ENCODE measurements around the gene EXOC4. TPM values are rescaled to one million over a fixed set of nuclear protein-coding genes. Genes with fewer than 3 reads are reported as not detected.

Gene EXOC4
- total and polyA plus RNA-seq, 12 donors = 7.5 to 41.7 (median 34.6) TPM

DNA sequence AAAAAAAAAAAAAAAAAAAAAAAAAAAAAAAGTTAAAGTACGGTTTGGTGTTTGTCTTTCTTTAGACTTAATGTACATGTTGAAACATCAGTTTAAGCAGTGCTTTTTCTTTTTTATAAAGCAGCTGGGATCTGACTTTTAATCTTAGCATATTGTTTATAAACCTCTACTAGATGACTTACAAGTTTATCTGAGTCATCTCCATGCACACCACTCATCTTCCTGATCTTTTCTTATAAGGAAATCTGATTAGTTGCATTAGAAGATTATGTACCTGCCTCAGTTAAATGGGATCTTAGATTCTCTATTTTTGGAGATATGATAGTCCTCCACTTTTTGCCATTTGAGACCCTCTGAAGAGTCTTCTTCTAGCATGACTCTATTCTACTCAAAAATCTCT, 482.3 kb downstream of the EXOC4 start:
- H3K27me3 ChIP-seq = no peaks in the 10 kb centered on the region
- ATAC-seq = no peak
- TF ChIP-seq, protein P1, sequence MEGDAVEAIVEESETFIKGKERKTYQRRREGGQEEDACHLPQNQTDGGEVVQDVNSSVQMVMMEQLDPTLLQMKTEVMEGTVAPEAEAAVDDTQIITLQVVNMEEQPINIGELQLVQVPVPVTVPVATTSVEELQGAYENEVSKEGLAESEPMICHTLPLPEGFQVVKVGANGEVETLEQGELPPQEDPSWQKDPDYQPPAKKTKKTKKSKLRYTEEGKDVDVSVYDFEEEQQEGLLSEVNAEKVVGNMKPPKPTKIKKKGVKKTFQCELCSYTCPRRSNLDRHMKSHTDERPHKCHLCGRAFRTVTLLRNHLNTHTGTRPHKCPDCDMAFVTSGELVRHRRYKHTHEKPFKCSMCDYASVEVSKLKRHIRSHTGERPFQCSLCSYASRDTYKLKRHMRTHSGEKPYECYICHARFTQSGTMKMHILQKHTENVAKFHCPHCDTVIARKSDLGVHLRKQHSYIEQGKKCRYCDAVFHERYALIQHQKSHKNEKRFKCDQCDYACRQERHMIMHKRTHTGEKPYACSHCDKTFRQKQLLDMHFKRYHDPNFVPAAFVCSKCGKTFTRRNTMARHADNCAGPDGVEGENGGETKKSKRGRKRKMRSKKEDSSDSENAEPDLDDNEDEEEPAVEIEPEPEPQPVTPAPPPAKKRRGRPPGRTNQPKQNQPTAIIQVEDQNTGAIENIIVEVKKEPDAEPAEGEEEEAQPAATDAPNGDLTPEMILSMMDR (IDR thresholded peaks at IDR 0.05) = no peak
- H3K27ac ChIP-seq = no peak overlapping the region
- H3K36me3 ChIP-seq = no peaks in the 10 kb centered on the region
- no peaks in the 10 kb centered on the region for H3K9me3 ChIP-seq
- DNase-seq = no peak
- intact Hi-C loops (cut with DNase I) = no loop called here
- 91 to 96% methylated on average over 1 of the region's 1 CpG for WGBS, 2 donors
- H3K4me3 ChIP-seq = no peak overlapping the region
- H3K4me1 ChIP-seq = no peaks in the 10 kb centered on the region

DNA sequence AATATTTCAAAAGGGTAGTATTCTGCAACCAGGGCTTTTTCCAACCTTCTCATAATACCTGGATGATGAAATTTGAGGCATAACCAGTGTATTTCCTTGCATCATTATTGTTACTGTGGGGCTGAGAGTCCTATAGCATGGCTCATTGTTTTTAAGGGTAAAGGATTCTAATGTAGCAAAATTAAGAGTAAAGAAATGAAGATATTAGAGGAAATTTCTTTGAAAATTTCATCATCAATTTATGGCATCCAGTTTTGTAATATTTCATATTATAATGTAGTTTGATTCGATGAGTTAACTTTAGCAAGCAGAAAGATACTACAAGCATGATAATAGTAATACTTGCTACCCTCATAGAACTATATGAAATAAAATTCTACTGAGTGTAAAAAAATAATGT, 486.9 kb downstream of the EXOC4 start:
- Histone ChIP-seq H3K4me3 (no peak overlapping the region), H3K9me3 (no peaks in the 10 kb centered on the region), H3K27me3 (no peaks in the 10 kb centered on the region), H3K36me3 (no peaks in the 10 kb centered on the region), H3K27ac (no peak overlapping the region), H3K4me1 (no peaks in the 10 kb centered on the region)
- no peak for DNase-seq
- WGBS, 2 donors = 95 to 100% methylated on average over 1 of the region's 1 CpG
- no peak for ATAC-seq
- TF ChIP-seq, protein P1 (IDR thresholded peaks at IDR 0.05) = no peak
- intact Hi-C loops (cut with DNase I) = no loop called here

DNA sequence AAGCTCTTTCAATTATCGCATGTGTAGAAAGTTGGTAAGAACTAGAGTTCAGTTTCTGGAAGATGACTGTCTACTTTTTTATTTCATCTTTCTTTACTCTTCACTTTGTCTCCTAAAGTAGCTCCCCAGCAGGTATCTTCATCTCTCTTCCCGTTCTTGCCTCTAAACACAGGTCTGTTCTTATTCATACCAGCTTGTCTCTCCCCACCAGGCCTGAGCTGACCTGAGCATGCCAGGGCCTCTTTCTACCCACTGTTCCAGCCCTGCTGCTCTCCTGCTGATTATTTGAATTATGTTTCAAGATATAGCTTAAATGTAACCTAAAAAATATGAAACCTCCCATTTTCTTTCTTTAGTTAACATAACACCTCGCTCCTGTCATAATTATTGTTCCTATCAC, 488.2 kb downstream of the EXOC4 start:
- ATAC-seq = no peak
- WGBS, 2 donors = 95 to 97% methylated on average over 3 of the region's 3 CpGs
- no peaks in the 10 kb centered on the region for H3K9me3 ChIP-seq

DNA sequence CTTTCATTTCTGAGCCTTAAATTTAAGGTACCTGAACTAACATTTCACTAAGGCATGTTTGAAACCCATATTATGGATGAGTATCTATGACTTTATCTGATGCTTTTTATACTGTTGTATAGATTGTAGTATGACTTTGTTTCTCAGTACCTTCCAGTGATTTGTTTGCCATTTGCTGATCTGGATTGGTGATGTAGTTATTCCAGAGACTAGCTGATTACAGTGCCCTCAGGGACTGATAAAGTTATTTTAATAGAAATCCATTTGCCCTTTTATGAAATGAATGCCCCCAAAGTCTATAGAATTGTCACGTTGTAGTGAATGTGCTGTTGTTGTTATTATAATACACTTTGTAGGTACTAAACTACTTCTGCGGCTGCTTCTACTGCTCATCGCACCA, 488.8 kb downstream of the EXOC4 start:
- TF ChIP-seq, protein P1 (IDR thresholded peaks at IDR 0.05) = no peak
- ATAC-seq = no peak

More for the DNA sequence above, 488.2 kb downstream of the EXOC4 start:
- H3K36me3 ChIP-seq = no peaks in the 10 kb centered on the region
- H3K27me3 ChIP-seq = no peaks in the 10 kb centered on the region
- H3K4me3 ChIP-seq = no peak overlapping the region
- DNase-seq = no peak
- TF ChIP-seq, protein P1 (IDR thresholded peaks at IDR 0.05) = no peak
- intact Hi-C loops (cut with DNase I) = no loop called here
- H3K4me1 ChIP-seq = no peaks in the 10 kb centered on the region
- no peak overlapping the region for H3K27ac ChIP-seq

More for the DNA sequence above, 488.8 kb downstream of the EXOC4 start:
- 94 to 96% methylated on average over 3 of the region's 3 CpGs for WGBS, 2 donors
- Histone ChIP-seq H3K27me3 (no peaks in the 10 kb centered on the region), H3K4me3 (no peak overlapping the region), H3K27ac (no peak overlapping the region), H3K36me3 (no peaks in the 10 kb centered on the region), H3K4me1 (no peaks in the 10 kb centered on the region), H3K9me3 (no peaks in the 10 kb centered on the region)
- intact Hi-C loops (cut with DNase I) = no loop called here
- DNase-seq = no peak

All from heart right ventricle (tissue), 16 donors.